D721Med (cell line): ENCODE results near the gene FAM24A.
"Not testable (repeated sequence)": the region's sequence is repeated elsewhere in the genome, so short reads cannot be mapped to it uniquely, and the experiment has no call there.

Source experiments
- DNase-seq: peaks from one replicate; pipeline ENCODE4 v3.0.0; 2011; ENCODE audit warnings: low spot score; ENCODE audit not compliant: insufficient read length
- FAIRE-seq: peaks from 2 replicates; lab custom pipeline; 2011; peaks lifted over from hg19 to GRCh38; lab: Jason Lieb, UNC
- CTCF ChIP-seq: IDR thresholded peaks from 2 replicates; pipeline ENCODE4 v1.5.1; 2012; ENCODE audit warnings: mild to moderate bottlenecking, control low read depth; ENCODE audit not compliant: insufficient read depth; ENCODE audit errors: missing control alignments

Gene FAM24A

GRCh38 chr10:122884166-122884565 is 26.2 kb upstream of the FAM24A start:
- no peak for FAIRE-seq
- no peak for TF ChIP-seq CTCF
- no peak for DNase-seq

GRCh38 chr10:122894261-122894944 is 16.0 kb upstream of the FAM24A start:
- DNase-seq: no peak
- TF ChIP-seq CTCF: no peak
- no peak for FAIRE-seq

GRCh38 chr10:122903861-122904260 is 6.5 kb upstream of the FAM24A start:
- FAIRE-seq, DNase-seq: not testable (repeated sequence)

GRCh38 chr10:122911889-122912484 is 1.6 kb downstream of the FAM24A start:
- no peak for TF ChIP-seq CTCF
- no peak for DNase-seq
- no peak for FAIRE-seq

- TF ChIP-seq CTCF: no peak
- DNase-seq (no peak), FAIRE-seq (no peak)
Measured at GRCh38 chr10:122915700-122916099, 5.3 kb downstream of the FAM24A start.

GRCh38 chr10:122930140-122930539 is 19.7 kb downstream of the FAM24A start:
- no peak for TF ChIP-seq CTCF
- FAIRE-seq: no peak
- no peak for DNase-seq

- TF ChIP-seq CTCF: no peak
- FAIRE-seq: no peak
- no peak for DNase-seq
Measured at GRCh38 chr10:122931088-122931906, 20.9 kb downstream of the FAM24A start.
